HG03196 (cell line): ENCODE measurements around the gene SPARC.

Source experiments
- ATAC-seq: cut with Tn5 transposase; IDR thresholded peaks from one replicate; pipeline ENCODE4 v1.9.1; 2021; ENCODE audit not compliant: unreplicated experiment

SPARC gene

DNA sequence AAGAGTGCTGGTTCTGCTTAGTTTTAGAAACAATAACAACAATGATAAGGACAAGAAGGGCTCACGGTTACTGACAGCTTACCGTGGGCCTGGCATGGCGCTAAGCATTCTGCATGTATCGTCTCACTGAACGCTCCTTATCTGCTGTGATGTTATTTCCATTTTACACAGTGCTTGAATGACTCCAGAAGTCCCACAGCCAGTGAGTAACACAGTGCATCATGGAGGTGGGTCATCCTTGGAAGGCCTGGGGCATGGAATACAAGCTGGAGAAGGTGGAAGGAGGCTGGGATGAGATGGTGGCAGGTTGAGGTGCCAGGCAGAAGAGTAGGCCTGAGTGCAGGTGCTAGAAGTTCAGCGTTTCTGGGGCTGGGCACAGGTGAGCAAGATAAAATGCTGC is 59.1 kb downstream of the SPARC start:
- no peak for ATAC-seq

DNA sequence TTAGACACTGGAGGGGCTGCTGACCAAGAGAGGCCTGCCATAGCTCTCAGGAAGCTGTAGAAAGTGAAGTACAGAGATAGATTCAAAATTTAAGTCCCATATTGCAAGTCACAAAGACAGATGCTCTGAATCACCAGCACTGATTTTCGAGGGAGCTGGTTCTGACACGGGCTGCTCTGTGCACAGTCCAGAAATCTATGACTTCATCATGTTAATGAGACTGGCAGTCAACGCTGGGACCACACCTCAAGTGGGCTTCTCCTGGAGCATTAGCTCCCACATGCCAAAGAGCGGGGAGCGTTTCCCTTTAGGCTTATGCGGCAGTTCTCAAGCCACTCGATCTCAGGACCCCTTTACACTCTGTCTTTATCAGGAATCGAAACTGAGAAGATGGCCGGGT is 61.4 kb downstream of the SPARC start:
- ATAC-seq = no peak

DNA sequence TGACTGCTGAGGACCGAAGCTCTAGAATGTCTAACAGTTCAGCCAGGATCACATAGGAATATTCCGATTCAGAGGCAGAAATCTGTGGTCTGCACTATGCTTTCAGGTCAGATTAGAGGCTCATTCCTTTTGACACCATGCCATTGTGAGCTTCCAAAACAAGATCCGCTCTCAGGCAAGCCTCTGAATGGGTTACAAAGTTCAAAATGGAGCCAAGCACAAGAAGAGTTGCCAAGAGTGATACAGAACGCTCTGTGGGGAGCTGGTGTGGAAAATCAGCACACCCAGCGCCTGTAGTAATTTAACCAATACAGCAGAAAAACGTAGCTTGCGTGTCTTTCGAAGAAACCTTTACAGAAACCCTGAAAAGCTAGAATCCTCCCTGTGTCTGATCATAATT is 62.2 kb downstream of the SPARC start:
- ATAC-seq = no peak

DNA sequence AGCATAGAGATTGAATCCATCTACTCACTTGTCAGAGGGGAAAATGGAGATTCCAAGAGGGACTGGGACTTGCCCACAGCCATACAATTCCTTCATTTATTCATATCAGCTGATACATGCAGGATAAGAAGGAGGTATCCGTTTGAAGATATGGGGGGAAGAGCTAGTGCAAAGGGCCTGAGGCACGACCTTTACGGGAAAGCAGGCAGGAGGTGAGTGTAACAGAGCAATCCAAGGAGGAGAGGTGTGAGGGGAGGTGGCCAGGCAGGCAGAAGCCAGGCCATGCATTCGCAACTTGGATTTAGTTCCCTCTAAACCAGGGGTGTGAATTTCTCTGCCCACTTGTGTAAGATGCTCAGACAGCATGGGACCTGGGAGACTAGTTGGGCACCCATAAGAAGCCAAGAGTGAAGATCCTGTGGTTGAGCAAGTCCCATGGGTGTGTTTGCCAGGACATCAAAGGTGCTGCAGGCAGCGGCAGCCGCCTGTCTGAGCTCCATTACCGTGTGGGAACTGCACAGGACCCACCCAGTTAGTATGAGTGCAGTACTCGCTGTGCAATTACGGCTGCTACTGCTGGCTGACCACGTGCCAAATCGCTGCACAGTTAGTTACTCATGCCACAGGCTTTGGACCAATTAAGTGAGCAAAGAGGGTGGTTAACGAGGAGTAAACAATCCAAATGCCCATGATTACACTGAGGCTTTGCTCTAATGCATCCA is 64.2 kb downstream of the SPARC start:
- no peak for ATAC-seq

DNA sequence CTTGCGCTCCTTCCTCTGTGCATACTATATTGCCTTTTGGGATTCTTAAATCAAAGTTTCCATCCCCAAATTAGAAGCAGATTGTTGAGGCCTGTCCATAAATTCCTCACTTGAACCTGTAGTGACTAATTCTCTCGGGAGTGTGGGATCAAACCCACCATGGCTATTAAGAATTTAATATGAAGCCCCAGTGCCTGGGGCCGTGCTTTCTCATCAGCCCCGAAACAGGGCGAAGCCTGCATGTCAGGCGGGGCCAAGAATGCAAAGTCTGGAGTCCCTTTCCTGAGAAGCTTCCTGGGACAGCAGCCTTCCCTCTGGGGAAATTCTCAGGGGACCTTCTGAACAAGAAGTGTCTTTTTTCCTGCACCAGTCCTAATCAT is 66.3 kb downstream of the SPARC start:
- ATAC-seq = no peak

DNA sequence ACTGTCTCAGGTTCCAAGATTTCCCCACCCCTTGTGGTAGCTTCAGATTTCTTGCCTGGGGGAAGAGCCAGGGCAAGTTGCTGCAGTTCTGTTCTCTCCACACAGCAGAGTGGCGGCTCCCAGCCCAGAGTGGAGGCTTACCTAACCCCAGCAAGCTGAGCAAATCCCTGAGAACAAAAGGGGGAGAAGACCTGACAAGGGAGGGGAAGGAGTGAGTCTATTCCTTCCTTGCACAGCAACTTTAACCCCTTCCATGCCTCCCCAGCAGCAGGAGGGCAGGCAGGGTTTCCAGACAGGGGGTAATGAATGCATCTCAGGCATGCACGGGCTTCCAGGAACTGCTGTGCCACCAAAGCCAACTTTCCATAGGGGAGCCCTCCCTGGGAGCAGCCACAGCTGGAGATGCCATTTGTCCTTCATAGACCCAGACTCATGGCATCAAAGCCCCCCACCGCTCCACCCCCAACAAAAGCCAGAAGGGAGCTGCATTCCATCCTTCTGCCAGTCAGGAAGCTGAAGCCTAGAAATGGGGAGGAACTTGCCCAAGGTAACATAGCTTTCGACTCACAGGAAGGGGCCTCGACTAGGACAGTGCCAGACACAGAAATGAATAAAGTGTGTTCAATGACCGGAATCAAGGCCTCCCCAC is 66.8 kb downstream of the SPARC start:
- ATAC-seq = no peak

DNA sequence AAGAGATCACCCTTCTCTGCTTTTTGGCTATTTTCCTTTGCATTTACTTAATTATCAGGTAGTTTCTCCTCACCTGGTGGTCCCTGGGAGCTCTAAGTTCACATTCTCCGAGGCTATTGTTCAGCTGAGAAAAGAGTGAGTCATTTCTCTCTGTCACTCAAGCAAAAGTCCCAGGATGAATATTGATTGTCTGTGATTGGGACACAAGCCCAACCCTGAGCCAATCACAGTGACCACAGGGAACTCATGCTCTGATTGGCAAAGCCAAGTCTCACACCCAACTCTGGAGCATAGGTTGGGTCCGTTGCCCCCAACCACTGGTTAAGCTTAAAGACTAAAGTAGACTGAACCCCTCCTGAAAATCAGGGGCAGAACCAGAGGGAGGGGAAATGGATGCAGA is 67.8 kb downstream of the SPARC start:
- ATAC-seq = no peak

DNA sequence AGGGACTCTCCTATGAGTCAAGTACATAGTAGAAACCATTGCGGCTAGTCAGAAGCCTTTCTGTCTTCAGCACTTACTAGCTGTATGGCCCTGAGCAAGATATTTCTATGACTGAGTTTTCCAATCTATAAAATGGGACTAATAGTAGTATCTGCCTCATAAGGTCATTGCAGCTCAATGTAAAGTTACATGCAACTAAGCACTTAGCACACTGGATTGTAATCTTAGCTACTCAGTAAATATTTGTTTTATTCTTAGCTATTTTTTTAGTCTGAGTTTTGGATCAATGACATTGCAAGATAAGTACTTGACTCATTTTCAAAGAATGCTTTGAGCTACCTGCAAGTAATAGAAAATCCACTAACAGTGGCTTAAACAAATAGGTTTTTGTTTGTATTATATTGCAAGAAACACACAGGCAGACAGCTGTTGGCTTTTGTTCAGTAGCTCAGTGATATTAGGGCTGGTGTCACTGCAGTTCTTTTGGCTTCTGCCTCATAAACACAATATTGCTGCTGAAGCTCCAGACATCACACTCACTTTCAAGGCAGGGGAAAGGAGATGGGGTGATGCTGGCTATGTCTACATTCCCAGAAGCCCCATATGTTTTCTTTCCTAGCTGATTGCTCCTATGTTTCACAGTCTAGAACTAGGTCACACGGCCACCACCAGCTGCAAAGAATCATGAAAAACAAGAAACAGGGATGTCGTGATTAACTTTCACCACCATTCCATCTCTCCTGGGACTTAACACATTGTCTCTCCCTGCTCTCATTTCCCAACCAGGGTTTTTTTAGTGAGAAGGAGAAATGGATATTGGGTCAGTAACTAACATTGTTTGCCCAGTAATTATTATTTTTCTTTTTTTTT is 68.6 kb downstream of the SPARC start:
- no peak for ATAC-seq

DNA sequence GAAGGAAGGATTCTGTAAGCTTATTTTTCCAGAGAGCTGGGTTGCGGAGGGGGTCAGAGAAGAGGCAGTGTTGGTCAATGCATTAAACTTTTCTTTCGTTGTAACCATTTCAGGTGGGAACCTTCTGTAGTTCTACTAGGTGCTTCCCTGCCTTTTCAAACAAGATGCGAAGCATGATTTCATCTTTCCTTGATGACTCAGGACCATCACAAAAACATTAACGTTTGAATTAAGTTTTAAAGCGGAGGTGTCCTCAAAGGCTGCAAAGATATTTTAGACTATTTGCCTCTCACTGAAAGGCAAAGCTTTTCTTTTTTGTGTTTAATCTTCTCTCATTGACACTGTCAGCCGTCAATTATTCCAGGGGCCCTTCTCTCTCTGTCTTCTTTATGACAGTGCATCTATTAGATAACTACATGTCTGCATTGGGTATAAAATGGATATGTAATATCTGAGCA is 69.3 kb downstream of the SPARC start:
- no peak for ATAC-seq

DNA sequence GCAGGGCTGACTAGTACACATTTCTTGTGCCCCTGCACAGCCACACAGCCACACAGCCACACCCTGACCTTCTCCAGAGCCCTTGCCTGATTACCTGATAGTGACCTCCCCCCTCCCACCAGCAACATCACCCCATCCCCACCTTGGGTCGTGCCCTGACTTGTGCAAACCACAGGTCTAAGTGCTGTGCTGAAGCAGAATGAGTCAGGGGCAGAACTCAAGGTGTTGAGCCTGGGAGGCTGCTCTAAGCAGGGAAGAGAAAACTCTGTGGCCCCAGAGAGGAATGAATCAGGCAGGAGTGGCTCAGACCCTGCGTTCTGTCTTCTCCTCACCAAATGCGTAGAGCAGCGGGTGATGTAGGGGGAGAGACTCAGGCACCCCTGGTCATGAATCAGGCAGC is 71.3 kb downstream of the SPARC start:
- no peak for ATAC-seq

DNA sequence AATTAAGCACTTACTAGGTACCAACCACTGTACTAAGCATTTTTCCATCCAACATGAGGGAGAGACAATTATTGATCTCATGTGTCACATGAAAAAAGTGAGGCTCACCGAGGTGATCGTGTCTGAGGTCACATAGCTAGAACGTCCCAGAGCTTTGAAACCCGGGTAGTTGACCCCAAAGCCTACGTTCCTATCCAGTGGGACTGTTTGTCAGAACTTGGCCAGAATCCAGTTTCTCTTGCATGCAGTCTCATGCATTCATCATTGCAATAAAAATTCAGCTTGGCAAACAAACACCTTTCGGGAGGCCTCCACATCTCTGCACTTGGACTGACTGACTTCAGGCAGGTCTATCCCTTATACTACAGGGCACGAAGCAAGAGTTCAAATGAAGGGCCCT is 72.2 kb downstream of the SPARC start:
- no peak for ATAC-seq

DNA sequence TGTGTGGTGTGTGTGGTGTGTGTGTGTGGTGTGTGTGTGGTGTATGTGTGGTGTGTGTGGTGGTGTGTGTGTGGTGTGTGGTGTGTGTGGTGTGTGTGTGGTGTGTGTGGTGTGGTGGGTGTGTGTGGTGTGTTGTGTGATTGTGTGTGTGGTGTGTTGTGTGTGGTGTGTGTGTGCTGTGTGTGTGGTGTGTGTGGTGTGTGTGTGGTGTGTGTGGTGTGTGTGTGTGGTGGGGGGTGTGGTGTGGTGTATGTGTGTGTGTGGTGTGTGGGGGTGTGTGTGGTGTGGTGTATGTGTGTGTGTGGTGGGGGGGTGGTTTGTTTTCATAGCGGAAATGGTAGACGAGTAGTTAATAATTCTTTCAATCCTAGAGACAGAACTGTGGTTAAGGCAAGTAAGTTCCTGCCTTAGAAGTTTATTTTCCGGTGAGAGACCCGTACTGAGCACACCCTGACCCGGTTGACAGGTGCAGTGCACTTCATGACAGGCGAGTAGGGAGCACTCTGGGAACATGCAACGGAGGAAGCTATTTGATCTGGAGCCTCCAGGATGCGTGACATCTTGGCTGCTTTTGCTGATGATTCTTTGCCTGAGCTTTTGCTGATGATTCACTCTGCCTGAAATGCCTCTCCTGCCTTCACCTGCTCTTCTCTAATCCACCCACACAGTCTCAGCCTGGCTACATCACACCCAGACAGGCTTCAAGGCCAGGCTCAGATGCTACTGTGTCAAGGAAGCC is 73.9 kb downstream of the SPARC start:
- peak; percentile 87 for ATAC-seq

DNA sequence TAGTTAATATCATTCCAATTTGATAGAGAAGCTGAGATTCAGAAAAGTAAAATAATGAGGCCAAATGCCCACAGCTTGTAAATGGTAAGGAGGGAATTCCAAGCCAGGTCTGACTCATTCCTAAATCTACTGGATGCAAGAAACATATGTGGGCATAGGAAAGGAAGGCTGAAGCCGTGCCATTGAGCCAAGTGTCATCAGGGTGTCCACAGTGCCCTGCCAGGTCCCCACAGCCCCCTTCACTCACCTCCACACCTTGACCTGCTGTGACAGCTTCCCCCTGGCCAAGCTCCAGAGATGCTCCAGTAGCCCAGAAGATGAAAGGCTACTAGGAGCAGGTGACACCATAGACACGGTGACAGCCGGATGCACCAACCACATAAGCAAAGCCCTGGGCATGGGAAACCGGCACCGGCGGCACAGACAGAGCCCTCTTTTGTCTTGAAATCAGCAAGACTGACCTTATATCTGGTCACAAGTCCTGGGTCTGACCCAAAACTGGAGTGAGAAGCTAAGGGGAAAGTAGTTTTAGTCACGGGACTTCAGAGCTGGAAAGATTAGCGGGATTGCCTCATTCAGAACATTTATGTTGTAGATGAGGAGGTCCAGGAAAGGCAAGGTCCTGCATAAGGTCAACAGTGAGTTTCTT is 75.5 kb downstream of the SPARC start:
- no peak for ATAC-seq
